ENCODE measurements around the gene MIGA2. TPM values are rescaled to one million over a fixed set of nuclear protein-coding genes. Genes with fewer than 3 reads are reported as not detected.

MIGA2 gene
- total RNA-seq, 1 donor from 2014 or later = 27.5 TPM

DNA sequence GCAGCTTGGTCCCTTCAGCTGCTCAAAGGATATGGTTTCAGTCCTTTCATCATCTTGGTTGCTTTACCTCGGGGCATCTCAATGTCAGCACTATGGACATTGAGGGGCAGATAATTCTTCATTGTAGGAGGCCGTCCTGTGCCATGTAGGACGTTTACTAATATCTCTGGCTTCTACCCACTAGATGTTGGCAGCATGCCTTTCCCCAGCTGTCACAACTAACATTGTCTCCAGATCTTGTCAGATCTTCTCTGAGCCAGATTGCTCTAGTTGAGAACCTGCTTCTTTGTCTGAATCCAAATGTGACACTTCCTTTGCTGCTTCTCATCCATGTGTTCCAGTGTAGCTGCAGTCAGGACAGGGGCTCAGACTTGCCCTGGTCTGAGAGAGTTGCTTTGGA lies 85.1 kb downstream of the MIGA2 start:
- no peaks in the 10 kb centered on the region for H3K9me3 Mint-ChIP-seq (ENCODE audit: unreplicated experiment)
- H3K27ac Mint-ChIP-seq (ENCODE audit: unreplicated experiment) = peak overlapping the region; percentile 90
- H3K36me3 Mint-ChIP-seq (ENCODE audit: unreplicated experiment) = peaks cover 19% of the 10 kb centered on the region
- H3K4me1 Mint-ChIP-seq (ENCODE audit: unreplicated experiment) = peaks cover 38% of the 10 kb centered on the region
- H3K4me3 Mint-ChIP-seq (ENCODE audit: unreplicated experiment) = no peak overlapping the region
- H3K27me3 Mint-ChIP-seq (ENCODE audit: unreplicated experiment) = no peaks in the 10 kb centered on the region
- DNase-seq (ENCODE audit: extremely low spot score, unreplicated experiment) = no peak
- TF ChIP-seq, protein P1, sequence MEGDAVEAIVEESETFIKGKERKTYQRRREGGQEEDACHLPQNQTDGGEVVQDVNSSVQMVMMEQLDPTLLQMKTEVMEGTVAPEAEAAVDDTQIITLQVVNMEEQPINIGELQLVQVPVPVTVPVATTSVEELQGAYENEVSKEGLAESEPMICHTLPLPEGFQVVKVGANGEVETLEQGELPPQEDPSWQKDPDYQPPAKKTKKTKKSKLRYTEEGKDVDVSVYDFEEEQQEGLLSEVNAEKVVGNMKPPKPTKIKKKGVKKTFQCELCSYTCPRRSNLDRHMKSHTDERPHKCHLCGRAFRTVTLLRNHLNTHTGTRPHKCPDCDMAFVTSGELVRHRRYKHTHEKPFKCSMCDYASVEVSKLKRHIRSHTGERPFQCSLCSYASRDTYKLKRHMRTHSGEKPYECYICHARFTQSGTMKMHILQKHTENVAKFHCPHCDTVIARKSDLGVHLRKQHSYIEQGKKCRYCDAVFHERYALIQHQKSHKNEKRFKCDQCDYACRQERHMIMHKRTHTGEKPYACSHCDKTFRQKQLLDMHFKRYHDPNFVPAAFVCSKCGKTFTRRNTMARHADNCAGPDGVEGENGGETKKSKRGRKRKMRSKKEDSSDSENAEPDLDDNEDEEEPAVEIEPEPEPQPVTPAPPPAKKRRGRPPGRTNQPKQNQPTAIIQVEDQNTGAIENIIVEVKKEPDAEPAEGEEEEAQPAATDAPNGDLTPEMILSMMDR (IDR thresholded peaks at IDR 0.05) = no peak

Other genes starting within 250 kb of the MIGA2 start
- 32.8 and 33.3 TPM in 2 replicates for gene TBC1D13, start 249.4 kb upstream of the MIGA2 start, total RNA-seq
- gene ENDOG, start 218.1 kb upstream of the MIGA2 start, total RNA-seq = 24.4 and 29.3 TPM in 2 replicates
- gene SPOUT1, start 206.8 kb upstream of the MIGA2 start, total RNA-seq = 34.8 and 36.7 TPM in 2 replicates
- 5.3 and 6.5 TPM in 2 replicates for gene KYAT1, start 154.7 kb upstream of the MIGA2 start, total RNA-seq
- 39.5 and 42.8 TPM in 2 replicates for gene LRRC8A, start 154.5 kb upstream of the MIGA2 start, total RNA-seq
- 4.6 and 6.0 TPM in 2 replicates for gene PHYHD1, start 115.6 kb upstream of the MIGA2 start, total RNA-seq
- gene DOLK, start 89.0 kb upstream of the MIGA2 start, total RNA-seq = 27.4 and 30.5 TPM in 2 replicates
- 44.5 and 49.0 TPM in 2 replicates for gene NUP188, start 88.9 kb upstream of the MIGA2 start, total RNA-seq
- 105 and 113 TPM in 2 replicates for gene SH3GLB2, start 8.3 kb upstream of the MIGA2 start, total RNA-seq
- 13.3 and 19.3 TPM in 2 replicates for gene DOLPP1, start 44.5 kb downstream of the MIGA2 start, total RNA-seq
- 55.1 and 55.5 TPM in 2 replicates for gene CRAT, start 74.2 kb downstream of the MIGA2 start, total RNA-seq
- gene PTPA, start 74.8 kb downstream of the MIGA2 start, total RNA-seq = 140 and 150 TPM in 2 replicates
- gene IER5L, start 141.6 kb downstream of the MIGA2 start, total RNA-seq = 60.8 and 63.0 TPM in 2 replicates

Measured in osteocyte (in vitro differentiated cells).